ENCODE results near the gene MLYCD. TPM values are rescaled to one million over a fixed set of nuclear protein-coding genes. Genes with fewer than 3 reads are reported as not detected.

MLYCD gene
- polyA plus RNA-seq, 1 donor from 2014 or later: 2.4 TPM

GRCh38 chr16:83856792-83857191 is 42.1 kb upstream of the MLYCD start:
- H3K36me3 ChIP-seq (ENCODE audit: insufficient read depth, low read length): no peaks in the 10 kb centered on the region
- H3K27ac ChIP-seq (ENCODE audit: low read length): no peak overlapping the region
- H2AFZ ChIP-seq (ENCODE audit: low read depth, low read length): no peak overlapping the region
- no peaks in the 10 kb centered on the region for H3K27me3 ChIP-seq (ENCODE audit: insufficient read depth, low read depth, low read length)
- H3K9me3 ChIP-seq (ENCODE audit: low read length): no peaks in the 10 kb centered on the region
- H4K20me1 ChIP-seq (ENCODE audit: insufficient read depth): no peaks in the 10 kb centered on the region
- no peak overlapping the region for H3K4me2 ChIP-seq (ENCODE audit: low read length)
- no peaks in the 10 kb centered on the region for H3K9me2 ChIP-seq (ENCODE audit: insufficient read depth, low read length)
- H3K79me2 ChIP-seq (replicated peaks; ENCODE audit: insufficient read depth, low read length): no peaks in the 10 kb centered on the region
- no peak overlapping the region for H3K9ac ChIP-seq (ENCODE audit: low read length)
- TF ChIP-seq POLR2AphosphoS5 (IDR thresholded peaks at IDR 0.05) (no peak), EP300 (conservative IDR thresholded peaks at IDR 0.05; ENCODE audit: poor library complexity, severe bottlenecking) (no peak), EZH2 (IDR thresholded peaks at IDR 0.05; ENCODE audit: borderline replicate concordance, insufficient read depth, low read length, poor library complexity, severe bottlenecking) (no peak), CTCF (IDR thresholded peaks at IDR 0.05; ENCODE audit: poor library complexity, severe bottlenecking) (no peak), RAD21 (conservative IDR thresholded peaks at IDR 0.05) (no peak), REST (IDR thresholded peaks at IDR 0.05; ENCODE audit: borderline replicate concordance) (no peak), SMC3 (conservative IDR thresholded peaks at IDR 0.05; ENCODE audit: poor library complexity) (no peak), MXI1 (conservative IDR thresholded peaks at IDR 0.05; ENCODE audit: poor library complexity, severe bottlenecking) (no peak), TAF1 (IDR thresholded peaks at IDR 0.05; ENCODE audit: low read depth) (no peak)
- H3K4me3 ChIP-seq (ENCODE audit: low read length): no peak overlapping the region
- no peaks in the 10 kb centered on the region for H3F3A ChIP-seq (ENCODE audit: insufficient read depth, low read length, poor library complexity, severe bottlenecking)

GRCh38 chr16:83859265-83859664 is 39.6 kb upstream of the MLYCD start:
- no peaks in the 10 kb centered on the region for H3K79me2 ChIP-seq (replicated peaks; ENCODE audit: insufficient read depth, low read length)
- H3K27me3 ChIP-seq (ENCODE audit: insufficient read depth, low read depth, low read length): no peaks in the 10 kb centered on the region
- H3K27ac ChIP-seq (ENCODE audit: low read length): no peak overlapping the region
- H4K20me1 ChIP-seq (ENCODE audit: insufficient read depth): no peaks in the 10 kb centered on the region
- H3F3A ChIP-seq (ENCODE audit: insufficient read depth, low read length, poor library complexity, severe bottlenecking): no peaks in the 10 kb centered on the region
- no peak overlapping the region for H3K9ac ChIP-seq (ENCODE audit: low read length)
- H3K4me3 ChIP-seq (ENCODE audit: low read length): no peak overlapping the region
- H3K36me3 ChIP-seq (ENCODE audit: insufficient read depth, low read length): no peaks in the 10 kb centered on the region
- no peak overlapping the region for H2AFZ ChIP-seq (ENCODE audit: low read depth, low read length)
- H3K4me2 ChIP-seq (ENCODE audit: low read length): no peak overlapping the region
- TF ChIP-seq POLR2AphosphoS5 (IDR thresholded peaks at IDR 0.05) (no peak), TAF1 (IDR thresholded peaks at IDR 0.05; ENCODE audit: low read depth) (no peak), MXI1 (conservative IDR thresholded peaks at IDR 0.05; ENCODE audit: poor library complexity, severe bottlenecking) (no peak), REST (IDR thresholded peaks at IDR 0.05; ENCODE audit: borderline replicate concordance) (no peak), EZH2 (IDR thresholded peaks at IDR 0.05; ENCODE audit: borderline replicate concordance, insufficient read depth, low read length, poor library complexity, severe bottlenecking) (no peak), EP300 (conservative IDR thresholded peaks at IDR 0.05; ENCODE audit: poor library complexity, severe bottlenecking) (no peak), RAD21 (conservative IDR thresholded peaks at IDR 0.05) (no peak), SMC3 (conservative IDR thresholded peaks at IDR 0.05; ENCODE audit: poor library complexity) (no peak), CTCF (IDR thresholded peaks at IDR 0.05; ENCODE audit: poor library complexity, severe bottlenecking) (no peak)
- H3K9me3 ChIP-seq (ENCODE audit: low read length): no peaks in the 10 kb centered on the region
- H3K9me2 ChIP-seq (ENCODE audit: insufficient read depth, low read length): no peaks in the 10 kb centered on the region

Data from neural cell (in vitro differentiated cells).